HL-60 (cell line): ENCODE results near the gene SCYL1.

Experiments used
- DNase-seq, 2 experiments: peaks; one replicate each; pipeline ENCODE4 v3.0.0-alpha.2; 2010 to 2020; ENCODE audit warnings: low read depth in 1 of 2, low spot score in 1 of 2
- H3K27ac ChIP-seq: fragments of 250-450 bp; sonication (Bioruptor Pico); replicated peaks from 2 replicates; pipeline ENCODE4 v1.5.1; 2020; ENCODE audit warnings: mild to moderate bottlenecking, moderate library complexity
- H3K27me3 ChIP-seq: fragments of 250-450 bp; sonication (Bioruptor Pico); 2 replicates; pipeline ENCODE4 v1.5.1; 2021; ENCODE audit warnings: mild to moderate bottlenecking, moderate library complexity; ENCODE audit not compliant: insufficient read depth, poor library complexity, severe bottlenecking
- H3K4me3 ChIP-seq: replicated peaks from 2 replicates; pipeline ENCODE4 v1.5.1; 2011; ENCODE audit warnings: mild to moderate bottlenecking, control low read depth, low read length; ENCODE audit not compliant: insufficient read depth
- GABPA ChIP-seq: IDR thresholded peaks from 2 replicates; pipeline ENCODE4 v1.6.1; 2012; ENCODE audit warnings: low read depth
- POLR2AphosphoS5 ChIP-seq: IDR thresholded peaks from 2 replicates; pipeline ENCODE4 v1.6.1; 2012; ENCODE audit warnings: low read depth
- SPI1 ChIP-seq: IDR thresholded peaks from 2 replicates; pipeline ENCODE4 v1.6.1; 2012; ENCODE audit warnings: low read depth, mild to moderate bottlenecking, borderline replicate concordance
- TF ChIP-seq, protein P1 (sequence below): IDR thresholded peaks from one replicate; pipeline ENCODE4 v1.5.1; 2011; ENCODE audit warnings: low read length, control low read depth, inconsistent platforms; ENCODE audit not compliant: insufficient read depth
- TF ChIP-seq, protein P2 (sequence below): IDR thresholded peaks from 2 replicates; pipeline ENCODE4 v1.6.1; 2012; ENCODE audit warnings: low read depth; ENCODE audit not compliant: insufficient replicate concordance

The SCYL1 gene

DNA sequence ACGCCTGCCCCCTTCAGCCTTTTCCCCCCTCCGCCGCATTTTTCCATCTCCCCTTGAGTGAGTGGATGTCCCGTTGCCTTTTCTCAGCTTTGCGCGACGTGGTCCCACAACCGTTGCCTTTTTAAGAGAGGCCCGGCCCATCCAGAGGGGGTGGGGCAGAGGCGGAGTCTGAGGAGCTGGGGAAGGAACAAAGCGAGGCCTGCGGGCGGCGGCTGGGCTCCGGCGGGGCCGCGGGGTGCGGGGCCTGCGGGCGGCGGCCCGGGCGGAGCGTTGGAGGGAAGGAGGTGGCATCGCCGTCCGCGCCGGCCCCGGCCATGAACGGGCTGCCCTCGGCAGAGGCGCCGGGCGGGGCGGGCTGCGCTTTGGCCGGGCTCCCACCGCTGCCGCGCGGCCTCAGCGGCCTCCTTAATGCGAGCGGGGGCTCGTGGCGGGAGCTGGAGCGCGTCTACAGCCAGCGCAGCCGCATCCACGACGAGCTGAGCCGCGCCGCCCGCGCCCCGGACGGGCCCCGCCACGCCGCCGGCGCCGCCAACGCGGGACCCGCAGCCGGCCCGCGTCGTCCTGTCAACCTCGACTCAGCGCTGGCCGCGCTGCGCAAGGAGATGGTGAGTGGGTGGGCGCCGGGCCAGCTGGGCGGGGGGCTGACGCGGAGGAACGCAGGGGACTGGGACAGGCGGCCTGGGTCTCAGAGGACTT, 47.6 kb downstream of the SCYL1 start, which contains the start of gene FAM89B:
FAM89B (plus strand) TSS at position 183 of the 696 bp plus-strand sequence; CDS start at position 315, 132 bp downstream.
- peak within 1 kb of the TSS; percentile 100 for H3K4me3 ChIP-seq
- no peaks in the 10 kb centered on the region for H3K27me3 ChIP-seq
- DNase-seq, result peak; percentile 73 to 96
- TF ChIP-seq GABPA, result no peak
- TF ChIP-seq POLR2AphosphoS5, result 0 out of 2 replicates have a peak, but pooled peaks have one; percentile 40
- TF ChIP-seq, protein P1, sequence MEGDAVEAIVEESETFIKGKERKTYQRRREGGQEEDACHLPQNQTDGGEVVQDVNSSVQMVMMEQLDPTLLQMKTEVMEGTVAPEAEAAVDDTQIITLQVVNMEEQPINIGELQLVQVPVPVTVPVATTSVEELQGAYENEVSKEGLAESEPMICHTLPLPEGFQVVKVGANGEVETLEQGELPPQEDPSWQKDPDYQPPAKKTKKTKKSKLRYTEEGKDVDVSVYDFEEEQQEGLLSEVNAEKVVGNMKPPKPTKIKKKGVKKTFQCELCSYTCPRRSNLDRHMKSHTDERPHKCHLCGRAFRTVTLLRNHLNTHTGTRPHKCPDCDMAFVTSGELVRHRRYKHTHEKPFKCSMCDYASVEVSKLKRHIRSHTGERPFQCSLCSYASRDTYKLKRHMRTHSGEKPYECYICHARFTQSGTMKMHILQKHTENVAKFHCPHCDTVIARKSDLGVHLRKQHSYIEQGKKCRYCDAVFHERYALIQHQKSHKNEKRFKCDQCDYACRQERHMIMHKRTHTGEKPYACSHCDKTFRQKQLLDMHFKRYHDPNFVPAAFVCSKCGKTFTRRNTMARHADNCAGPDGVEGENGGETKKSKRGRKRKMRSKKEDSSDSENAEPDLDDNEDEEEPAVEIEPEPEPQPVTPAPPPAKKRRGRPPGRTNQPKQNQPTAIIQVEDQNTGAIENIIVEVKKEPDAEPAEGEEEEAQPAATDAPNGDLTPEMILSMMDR, result no peak
- TF ChIP-seq, protein P2, sequence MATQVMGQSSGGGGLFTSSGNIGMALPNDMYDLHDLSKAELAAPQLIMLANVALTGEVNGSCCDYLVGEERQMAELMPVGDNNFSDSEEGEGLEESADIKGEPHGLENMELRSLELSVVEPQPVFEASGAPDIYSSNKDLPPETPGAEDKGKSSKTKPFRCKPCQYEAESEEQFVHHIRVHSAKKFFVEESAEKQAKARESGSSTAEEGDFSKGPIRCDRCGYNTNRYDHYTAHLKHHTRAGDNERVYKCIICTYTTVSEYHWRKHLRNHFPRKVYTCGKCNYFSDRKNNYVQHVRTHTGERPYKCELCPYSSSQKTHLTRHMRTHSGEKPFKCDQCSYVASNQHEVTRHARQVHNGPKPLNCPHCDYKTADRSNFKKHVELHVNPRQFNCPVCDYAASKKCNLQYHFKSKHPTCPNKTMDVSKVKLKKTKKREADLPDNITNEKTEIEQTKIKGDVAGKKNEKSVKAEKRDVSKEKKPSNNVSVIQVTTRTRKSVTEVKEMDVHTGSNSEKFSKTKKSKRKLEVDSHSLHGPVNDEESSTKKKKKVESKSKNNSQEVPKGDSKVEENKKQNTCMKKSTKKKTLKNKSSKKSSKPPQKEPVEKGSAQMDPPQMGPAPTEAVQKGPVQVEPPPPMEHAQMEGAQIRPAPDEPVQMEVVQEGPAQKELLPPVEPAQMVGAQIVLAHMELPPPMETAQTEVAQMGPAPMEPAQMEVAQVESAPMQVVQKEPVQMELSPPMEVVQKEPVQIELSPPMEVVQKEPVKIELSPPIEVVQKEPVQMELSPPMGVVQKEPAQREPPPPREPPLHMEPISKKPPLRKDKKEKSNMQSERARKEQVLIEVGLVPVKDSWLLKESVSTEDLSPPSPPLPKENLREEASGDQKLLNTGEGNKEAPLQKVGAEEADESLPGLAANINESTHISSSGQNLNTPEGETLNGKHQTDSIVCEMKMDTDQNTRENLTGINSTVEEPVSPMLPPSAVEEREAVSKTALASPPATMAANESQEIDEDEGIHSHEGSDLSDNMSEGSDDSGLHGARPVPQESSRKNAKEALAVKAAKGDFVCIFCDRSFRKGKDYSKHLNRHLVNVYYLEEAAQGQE, result no peak
- no peak for TF ChIP-seq SPI1
- H3K27ac ChIP-seq, result peak within 1 kb of the TSS; percentile 91

DNA sequence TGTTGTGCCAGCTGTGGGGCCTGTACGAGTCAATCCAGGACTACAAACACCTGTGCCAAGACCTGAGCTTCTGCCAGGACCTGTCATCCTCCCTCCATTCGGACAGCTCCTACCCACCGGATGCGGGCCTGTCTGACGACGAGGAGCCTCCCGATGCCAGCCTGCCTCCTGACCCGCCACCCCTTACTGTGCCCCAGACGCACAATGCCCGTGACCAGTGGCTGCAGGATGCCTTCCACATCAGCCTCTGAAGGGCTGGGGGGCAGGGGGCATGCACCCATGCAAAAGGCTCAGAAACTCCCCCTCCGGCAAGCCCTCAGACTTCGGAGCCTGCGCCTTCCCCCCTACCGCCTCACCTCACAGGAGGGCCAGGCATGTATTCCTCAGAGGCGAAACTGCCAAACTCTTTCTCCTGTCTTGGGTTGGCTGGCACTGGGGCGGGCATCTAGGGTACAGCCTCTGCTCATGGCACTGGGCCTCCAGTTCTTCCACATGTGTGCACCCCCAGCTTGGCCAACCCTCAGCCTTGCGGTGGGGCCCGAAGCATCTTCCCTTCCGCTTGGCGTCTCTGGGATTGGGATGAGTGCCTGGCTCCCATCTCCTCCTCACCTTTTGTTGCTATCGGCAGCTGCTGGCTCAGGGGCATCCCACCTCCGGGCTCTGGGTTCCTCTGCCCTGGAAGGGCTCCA, 48.7 kb downstream of the SCYL1 start:
- Histone ChIP-seq H3K27me3 (no peaks in the 10 kb centered on the region), H3K27ac (peak overlapping the region; percentile 91), H3K4me3 (peak overlapping the region; percentile 64)
- TF ChIP-seq POLR2AphosphoS5, result no peak
- TF ChIP-seq, protein P2, result no peak
- TF ChIP-seq, protein P1, result no peak
- no peak for TF ChIP-seq SPI1
- no peak for TF ChIP-seq GABPA
- no peak for DNase-seq

DNA sequence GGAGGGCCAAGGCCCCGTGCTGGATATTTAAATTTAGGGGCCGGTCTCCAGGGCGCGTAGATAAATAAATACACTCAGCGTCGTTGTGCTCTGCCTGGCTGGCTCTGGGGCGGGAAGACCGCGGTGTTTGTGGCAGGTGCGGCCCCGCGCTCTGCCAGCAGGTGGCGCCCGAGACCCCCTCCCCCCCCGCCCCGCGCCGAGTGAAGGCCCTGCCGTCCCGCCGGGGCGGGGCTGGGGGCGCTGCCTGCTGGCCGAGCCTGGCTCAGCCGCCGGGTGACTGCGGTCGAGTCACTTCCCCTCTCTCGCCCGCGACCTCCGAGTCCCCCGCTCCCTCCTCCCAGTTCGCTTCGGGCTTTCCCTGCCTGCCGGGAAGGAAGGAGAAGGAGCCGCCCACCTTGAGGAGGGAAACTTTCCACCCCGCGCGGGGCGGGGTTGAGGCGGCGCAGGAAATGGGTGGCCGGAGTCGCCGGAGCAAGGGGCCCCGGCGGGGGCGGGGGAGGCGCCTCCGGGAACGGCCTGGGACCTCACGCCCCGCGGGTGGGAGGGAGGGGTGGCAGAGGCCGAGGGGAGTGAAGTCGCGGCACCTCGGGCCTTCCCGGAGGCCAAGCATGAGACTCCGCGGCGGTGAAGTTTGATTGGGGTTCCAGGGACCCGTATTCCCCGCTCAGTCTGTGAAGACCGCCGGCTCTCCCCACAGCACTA, 49.4 kb downstream of the SCYL1 start:
- TF ChIP-seq SPI1, result peak; percentile 94
- no peak; the same call in 1 of the 2 replicates for TF ChIP-seq GABPA
- TF ChIP-seq, protein P2, result no peak
- peak; percentile 26; the same call in 1 of the 2 replicates for TF ChIP-seq POLR2AphosphoS5
- TF ChIP-seq, protein P1, result peak; percentile 58
- DNase-seq, result peak; percentile 98

More for the DNA sequence above, 49.4 kb downstream of the SCYL1 start:
- Histone ChIP-seq H3K4me3 (peak overlapping the region; percentile 81), H3K27me3 (no peaks in the 10 kb centered on the region), H3K27ac (peak overlapping the region; percentile 91)
